SIG-M5 treated with dmso at 0.1 percent for 504 hours (cell line): ENCODE measurements around the gene TNFAIP2.
"Not testable (repeated sequence)": the region's sequence is repeated elsewhere in the genome, so short reads cannot be mapped to it uniquely, and the experiment has no call there.

Experiments
- DNase-seq: peaks from one replicate; lab custom pipeline; 2025; ENCODE audit not compliant: unreplicated experiment; lab: John Stamatoyannopoulos, UW

Gene TNFAIP2

GRCh38 chr14:103105580-103106150 lies 17.6 kb upstream of the TNFAIP2 start:
- peak; percentile 33 for DNase-seq

GRCh38 chr14:103107455-103107854 lies 15.8 kb upstream of the TNFAIP2 start:
- DNase-seq = no peak

- no peak for DNase-seq
Measured at GRCh38 chr14:103107941-103108748, 15.1 kb upstream of the TNFAIP2 start.

- no peak for DNase-seq
Measured at GRCh38 chr14:103108749-103109207, 14.5 kb upstream of the TNFAIP2 start.

GRCh38 chr14:103109535-103110441 lies 13.5 kb upstream of the TNFAIP2 start:
- DNase-seq = no peak

- DNase-seq = no peak
Measured at GRCh38 chr14:103110681-103111231, 12.5 kb upstream of the TNFAIP2 start.

GRCh38 chr14:103111232-103111868 lies 11.9 kb upstream of the TNFAIP2 start:
- DNase-seq = no peak

- no peak for DNase-seq
Measured at GRCh38 chr14:103112400-103113243, 10.6 kb upstream of the TNFAIP2 start.

GRCh38 chr14:103113303-103113702 lies 10.0 kb upstream of the TNFAIP2 start:
- no peak for DNase-seq

GRCh38 chr14:103113774-103114173 lies 9.5 kb upstream of the TNFAIP2 start:
- DNase-seq = no peak

- DNase-seq = not testable (repeated sequence)
Measured at GRCh38 chr14:103115086-103115679, 8.1 kb upstream of the TNFAIP2 start.

GRCh38 chr14:103115845-103116572 lies 7.3 kb upstream of the TNFAIP2 start:
- peak; percentile 6 for DNase-seq

- DNase-seq = no peak
Measured at GRCh38 chr14:103116636-103117035, 6.6 kb upstream of the TNFAIP2 start.

- not testable (repeated sequence) for DNase-seq
Measured at GRCh38 chr14:103117499-103117898, 5.8 kb upstream of the TNFAIP2 start.

- DNase-seq = no peak
Measured at GRCh38 chr14:103118018-103118662, 5.1 kb upstream of the TNFAIP2 start.

- peak; percentile 77 for DNase-seq
Measured at GRCh38 chr14:103118663-103119404, 4.4 kb upstream of the TNFAIP2 start.

GRCh38 chr14:103119527-103119926 lies 3.7 kb upstream of the TNFAIP2 start:
- DNase-seq = not testable (repeated sequence)
